Neuronal stem cell (in vitro differentiated cells): ENCODE data around the gene GSE1.
A peak's percentile ranks its signal among the peaks of the same experiment; 100 is the strongest.

Experiments used
- DNase-seq: peaks from one replicate; pipeline ENCODE4 v3.0.0-alpha.2; 2013; ENCODE audit warnings: low spot score
- H2AFZ ChIP-seq: one replicate; pipeline ENCODE4 v1.6.1; 2013; ENCODE audit warnings: mild to moderate bottlenecking, low read length, inconsistent platforms
- H2AK5ac ChIP-seq: 2 replicates; pipeline ENCODE4 v1.6.1; 2013; ENCODE audit warnings: low read depth, mild to moderate bottlenecking, inconsistent platforms, low read length, moderate library complexity, mixed read lengths
- H2BK120ac ChIP-seq: 2 replicates; pipeline ENCODE4 v1.6.1; 2013; ENCODE audit warnings: low read depth, mild to moderate bottlenecking, inconsistent platforms, low read length, moderate library complexity, mixed read lengths
- H2BK12ac ChIP-seq: one replicate; pipeline ENCODE4 v1.6.1; 2013; ENCODE audit warnings: low read length, inconsistent platforms
- H2BK15ac ChIP-seq: 2 replicates; pipeline ENCODE4 v1.6.1; 2013; ENCODE audit warnings: mild to moderate bottlenecking, low read length, inconsistent platforms, mixed read lengths
- H2BK5ac ChIP-seq: one replicate; pipeline ENCODE4 v1.6.1; 2013; ENCODE audit warnings: inconsistent platforms, mild to moderate bottlenecking, low read length, moderate library complexity
- H3K14ac ChIP-seq: one replicate; pipeline ENCODE4 v1.6.1; 2013; ENCODE audit warnings: low read length, inconsistent platforms
- H3K18ac ChIP-seq: 2 replicates; pipeline ENCODE4 v1.6.1; 2013; ENCODE audit warnings: low read length, inconsistent platforms
- H3K23ac ChIP-seq: 2 replicates; pipeline ENCODE4 v1.6.1; 2013; ENCODE audit warnings: low read depth, mild to moderate bottlenecking, mixed read lengths, low read length, inconsistent platforms; ENCODE audit not compliant: poor library complexity
- H3K27ac ChIP-seq: replicated peaks from 3 replicates; pipeline ENCODE4 v1.5.1; 2013; ENCODE audit warnings: low read length, inconsistent platforms
- H3K27me3 ChIP-seq, 3 experiments: 2 replicates each; pipeline ENCODE4 v1.6.1; 2013; ENCODE audit warnings: low read length in 3 of 3, mild to moderate bottlenecking in 2 of 3, inconsistent platforms in 1 of 3, low read depth in 1 of 3, mixed read lengths in 1 of 3, moderate library complexity in 1 of 3; ENCODE audit not compliant: control insufficient read depth in 3 of 3, insufficient read depth in 3 of 3
- H3K36me3 ChIP-seq, 2 donors: replicated peaks in 1 of 2; 2 replicates each; pipeline ENCODE4 v1.6.1; 2013; ENCODE audit warnings: low read length in 2 of 2; ENCODE audit not compliant: control insufficient read depth in 2 of 2, insufficient read depth in 2 of 2
- H3K4ac ChIP-seq: 2 replicates; pipeline ENCODE4 v1.6.1; 2013; ENCODE audit warnings: inconsistent platforms, mild to moderate bottlenecking, low read length, moderate library complexity
- H3K4me1 ChIP-seq, 2 donors: 1 replicate in 1 of 2; 2 replicates in 1 of 2; pipeline ENCODE4 v1.6.1; 2013; ENCODE audit warnings: low read length in 2 of 2, low read depth in 1 of 2; ENCODE audit not compliant: control insufficient read depth in 2 of 2, insufficient read depth in 1 of 2
- H3K4me2 ChIP-seq: one replicate; pipeline ENCODE4 v1.6.1; 2013; ENCODE audit warnings: mild to moderate bottlenecking, low read length, inconsistent platforms; ENCODE audit not compliant: insufficient read depth, poor library complexity, severe bottlenecking
- H3K4me3 ChIP-seq, 2 donors: 2 replicates each; pipeline ENCODE4 v1.5.1; 2013; ENCODE audit warnings: low read length in 2 of 2, mild to moderate bottlenecking in 2 of 2, inconsistent platforms in 1 of 2, moderate library complexity in 1 of 2
- H3K79me1 ChIP-seq: one replicate; pipeline ENCODE4 v1.6.1; 2013; ENCODE audit warnings: low read depth, mild to moderate bottlenecking, inconsistent platforms, low read length, moderate library complexity
- H3K9ac ChIP-seq: one replicate; pipeline ENCODE4 v1.6.1; 2013; ENCODE audit warnings: mild to moderate bottlenecking, low read depth, low read length, inconsistent platforms; ENCODE audit not compliant: poor library complexity
- H3K9me3 ChIP-seq, 2 donors: replicated peaks in 1 of 2; 2 replicates each; pipeline versions ENCODE3 to v1.6.1; 2013; ENCODE audit warnings: low read length in 2 of 2, mild to moderate bottlenecking in 2 of 2, inconsistent platforms in 1 of 2, low read depth in 1 of 2, mixed read lengths in 1 of 2, moderate library complexity in 1 of 2; ENCODE audit not compliant: control insufficient read depth in 2 of 2, insufficient read depth in 1 of 2
- H4K8ac ChIP-seq: one replicate; pipeline ENCODE4 v1.6.1; 2013; ENCODE audit warnings: low read depth, mild to moderate bottlenecking, inconsistent platforms, low read length, moderate library complexity
- H4K91ac ChIP-seq: one replicate; pipeline ENCODE4 v1.6.1; 2013; ENCODE audit warnings: low read length, low read depth, mild to moderate bottlenecking, inconsistent platforms; ENCODE audit not compliant: poor library complexity
- WGBS, 2 donors: extraction: QIAGEN DNeasy Blood & Tissue Kit; methylation state at CpG; one replicate each; pipeline ENCODE4 v1.1.7; 2013; ENCODE audit warnings: missing lambda C conversion rate in 2 of 2, mixed read lengths in 1 of 2; ENCODE audit not compliant: insufficient read length in 2 of 2, insufficient replicate concordance in 1 of 2; ENCODE audit errors: extremely low coverage in 2 of 2; 5-methylcytosine and 5-hydroxymethylcytosine counted together

GSE1 gene

DNA sequence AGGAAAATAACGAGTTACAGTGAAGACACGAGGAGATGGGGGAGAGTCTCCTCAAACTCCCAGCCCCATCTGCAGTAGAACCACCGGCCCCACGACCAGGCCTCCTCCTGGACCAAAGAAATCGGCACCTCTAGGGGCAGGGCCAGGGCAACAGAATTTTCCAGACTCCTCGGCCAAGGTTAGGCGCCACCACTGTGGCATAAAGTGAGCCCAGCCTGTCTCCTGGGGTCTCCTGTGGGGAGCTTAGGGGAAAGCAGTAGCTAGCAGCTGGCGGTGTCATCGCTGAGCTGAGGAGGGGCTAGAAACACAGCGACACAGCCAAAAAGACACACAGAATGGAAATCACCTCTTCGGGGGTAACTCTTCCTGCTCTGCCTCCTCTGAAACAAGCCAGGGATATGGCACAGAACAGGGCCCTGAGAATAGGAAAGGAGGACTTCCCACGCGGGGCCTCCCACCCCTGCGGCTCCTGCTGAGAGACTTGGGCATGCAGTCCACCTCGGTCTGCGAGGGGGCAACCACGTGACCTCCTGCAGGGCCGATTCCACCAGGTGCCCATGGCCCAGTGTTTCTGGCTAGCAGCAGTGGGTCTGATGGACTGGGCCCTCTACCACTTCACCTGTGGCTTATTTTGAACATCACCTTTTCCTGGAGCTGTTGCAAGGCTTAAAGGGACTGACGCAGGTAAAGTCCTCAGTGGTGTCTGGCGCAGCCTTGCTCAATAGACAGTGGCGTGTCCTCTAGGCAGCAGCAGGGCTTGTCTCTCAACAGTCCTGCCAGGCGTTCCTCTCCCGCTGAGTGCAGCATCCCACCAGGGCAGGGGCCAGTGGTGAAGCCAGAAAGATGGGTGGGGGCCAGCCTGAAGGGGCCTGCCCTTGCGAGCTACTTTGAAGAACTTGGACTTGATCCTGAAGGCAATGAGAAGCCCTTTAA, 82.3 kb downstream of the GSE1 start:
- H4K8ac ChIP-seq: no peak overlapping the region
- H3K4me3 ChIP-seq: no peak overlapping the region
- H3K9ac ChIP-seq: peak overlapping the region; percentile 61
- no peak overlapping the region for H3K27ac ChIP-seq
- H3K18ac ChIP-seq: peak overlapping the region; percentile 11
- H4K91ac ChIP-seq: no peak overlapping the region
- DNase-seq: no peak
- H2AFZ ChIP-seq: peak overlapping the region; percentile 1
- H3K9me3 ChIP-seq: no peaks in the 10 kb centered on the region
- H3K14ac ChIP-seq: no peak overlapping the region
- H3K4me2 ChIP-seq: no peak overlapping the region
- no peak overlapping the region for H2BK120ac ChIP-seq
- no peaks in the 10 kb centered on the region for H3K36me3 ChIP-seq
- H3K27me3 ChIP-seq: peaks cover 0 to 25% (median 0%) of the 10 kb centered on the region in 3 experiments
- H3K79me1 ChIP-seq: no peaks in the 10 kb centered on the region
- peak overlapping the region; percentile 43 for H2BK5ac ChIP-seq
- H2BK15ac ChIP-seq: peak overlapping the region; percentile 10
- no peak overlapping the region for H3K23ac ChIP-seq
- H2AK5ac ChIP-seq: peak overlapping the region; percentile 30
- no peak overlapping the region for H2BK12ac ChIP-seq
- peaks cover 3 to 6% of the 10 kb centered on the region in 2 donors for H3K4me1 ChIP-seq
- H3K4ac ChIP-seq: no peak overlapping the region
- no CpG with 5 or more reads among the region's 24 CpGs for WGBS, 2 donors

DNA sequence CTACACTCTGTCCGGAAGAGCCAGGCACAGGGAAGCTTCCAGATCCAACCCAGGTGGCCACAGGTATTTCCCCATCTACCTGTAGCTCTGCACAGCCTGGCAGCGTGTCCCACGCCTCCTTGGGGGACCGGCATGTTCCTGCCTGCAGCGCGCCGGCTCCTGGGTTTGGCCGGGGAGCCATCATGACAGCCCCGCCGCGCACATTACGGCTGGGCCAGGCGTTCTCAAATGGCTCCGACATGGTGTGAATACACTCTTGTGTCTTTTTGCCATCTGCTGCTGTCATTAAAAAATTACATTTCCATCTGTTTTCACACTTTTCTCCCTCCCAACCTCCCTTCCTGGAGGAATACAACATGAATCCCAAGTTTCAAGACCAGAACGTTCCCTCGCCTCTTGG, 83.7 kb downstream of the GSE1 start:
- H3K23ac ChIP-seq: peak overlapping the region; percentile 40
- no peak overlapping the region for H3K4me3 ChIP-seq
- H3K4ac ChIP-seq: no peak overlapping the region
- H4K91ac ChIP-seq: no peak overlapping the region
- no peak overlapping the region for H2BK5ac ChIP-seq
- H2AFZ ChIP-seq: no peak overlapping the region
- peaks cover 3 to 5% of the 10 kb centered on the region in 2 donors for H3K4me1 ChIP-seq
- no peak overlapping the region for H3K9ac ChIP-seq
- H3K36me3 ChIP-seq: no peaks in the 10 kb centered on the region
- no peak overlapping the region for H3K27ac ChIP-seq
- peaks cover 0 to 31% (median 0%) of the 10 kb centered on the region in 3 experiments for H3K27me3 ChIP-seq
- H3K14ac ChIP-seq: no peak overlapping the region
- H2BK15ac ChIP-seq: no peak overlapping the region
- H2AK5ac ChIP-seq: peak overlapping the region; percentile 74
- peak overlapping the region; percentile 10 for H2BK12ac ChIP-seq
- no peak for DNase-seq
- peak overlapping the region; percentile 63 for H3K18ac ChIP-seq
- no CpG with 5 or more reads among the region's 16 CpGs for WGBS, 2 donors
- H3K9me3 ChIP-seq: no peaks in the 10 kb centered on the region
- H3K79me1 ChIP-seq: no peaks in the 10 kb centered on the region
- H3K4me2 ChIP-seq: no peak overlapping the region
- H2BK120ac ChIP-seq: no peak overlapping the region
- no peak overlapping the region for H4K8ac ChIP-seq

DNA sequence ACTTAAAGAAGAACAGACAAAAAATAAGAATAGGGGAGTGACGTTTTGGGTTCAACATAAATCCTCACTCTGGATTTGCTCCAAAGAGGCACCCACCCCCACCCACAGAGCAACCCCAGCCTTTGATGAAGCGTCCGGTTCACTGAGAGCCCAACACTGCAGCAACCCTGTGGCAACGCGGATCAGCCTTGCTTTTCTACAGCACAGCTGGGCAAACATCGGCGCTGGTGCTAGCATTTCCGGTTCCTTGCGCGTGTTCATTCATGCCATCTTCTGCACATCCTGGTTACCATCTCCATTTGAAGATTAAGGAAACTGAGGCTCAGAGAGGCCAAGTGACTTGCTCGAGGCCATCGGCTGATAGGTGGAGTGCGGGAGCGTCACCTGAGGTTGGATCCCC, 84.3 kb downstream of the GSE1 start:
- no peak overlapping the region for H4K91ac ChIP-seq
- no peak overlapping the region for H3K4me2 ChIP-seq
- peaks cover 0 to 35% (median 0%) of the 10 kb centered on the region in 3 experiments for H3K27me3 ChIP-seq

DNA sequence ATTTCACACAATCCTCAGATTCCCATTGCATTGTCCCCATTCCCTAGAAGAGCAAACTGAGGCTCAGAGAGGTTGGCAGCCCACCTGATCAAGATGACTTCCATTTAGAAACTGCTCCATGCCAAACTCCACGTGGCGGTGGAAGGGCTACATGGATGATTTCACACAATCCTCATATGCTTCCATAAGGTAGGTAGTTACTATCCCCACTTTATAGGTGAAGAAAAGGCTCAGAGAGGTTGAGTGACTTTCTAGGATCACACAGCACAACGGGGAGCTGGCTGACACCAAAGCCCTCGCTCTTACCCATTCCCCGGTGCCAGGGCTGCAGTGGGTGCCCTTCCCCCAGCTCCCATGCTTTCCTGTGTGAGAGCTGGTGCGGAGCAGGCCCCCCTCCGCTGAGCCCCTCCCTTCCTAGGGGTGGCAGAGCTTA, 85.4 kb downstream of the GSE1 start:
- Histone ChIP-seq H3K27ac (no peak overlapping the region), H2AFZ (no peak overlapping the region), H3K9ac (no peak overlapping the region), H2BK5ac (no peak overlapping the region), H3K18ac (no peak overlapping the region), H2BK12ac (no peak overlapping the region), H3K4ac (no peak overlapping the region), H2BK15ac (no peak overlapping the region), H3K4me1 (peaks cover 3 to 5% of the 10 kb centered on the region in 2 donors), H3K9me3 (no peaks in the 10 kb centered on the region), H4K91ac (peak overlapping the region; percentile 32), H3K79me1 (no peaks in the 10 kb centered on the region), H3K4me2 (no peak overlapping the region), H3K23ac (peak overlapping the region; percentile 4), H3K27me3 (peaks cover 0 to 32% (median 0%) of the 10 kb centered on the region in 3 experiments), H3K4me3 (no peak overlapping the region), H4K8ac (no peak overlapping the region), H3K36me3 (no peaks in the 10 kb centered on the region), H2AK5ac (no peak overlapping the region), H2BK120ac (no peak overlapping the region), H3K14ac (no peak overlapping the region)
- no CpG with 5 or more reads among the region's 7 CpGs for WGBS, 2 donors
- DNase-seq: no peak

More for the DNA sequence above, 84.3 kb downstream of the GSE1 start:
- H2AK5ac ChIP-seq: no peak overlapping the region
- peak overlapping the region; percentile 63 for H3K14ac ChIP-seq
- H3K27ac ChIP-seq: no peak overlapping the region
- H3K18ac ChIP-seq: no peak overlapping the region
- no peak overlapping the region for H2BK15ac ChIP-seq
- H2BK120ac ChIP-seq: no peak overlapping the region
- WGBS, 2 donors: no CpG with 5 or more reads among the region's 14 CpGs
- no peaks in the 10 kb centered on the region for H3K79me1 ChIP-seq
- H3K4me1 ChIP-seq: peaks cover 3 to 5% of the 10 kb centered on the region in 2 donors
- H3K9ac ChIP-seq: no peak overlapping the region
- H4K8ac ChIP-seq: no peak overlapping the region
- no peak overlapping the region for H3K4ac ChIP-seq
- no peaks in the 10 kb centered on the region for H3K36me3 ChIP-seq
- H3K4me3 ChIP-seq: no peak overlapping the region
- H2BK5ac ChIP-seq: no peak overlapping the region
- no peak overlapping the region for H2BK12ac ChIP-seq
- DNase-seq: no peak
- H2AFZ ChIP-seq: no peak overlapping the region
- no peaks in the 10 kb centered on the region for H3K9me3 ChIP-seq
- no peak overlapping the region for H3K23ac ChIP-seq
